ENCODE data around the gene NUTM2G. TPM values are rescaled to one million over a fixed set of nuclear protein-coding genes. Genes with fewer than 3 reads are reported as not detected.
"Not testable (repeated sequence)": the region's sequence is repeated elsewhere in the genome, so short reads cannot be mapped to it uniquely, and the experiment has no call there.

The NUTM2G gene
- total and polyA plus RNA-seq, 2 of the 4 experiments (the other 2 are of a cell fraction) = not detected

DNA sequence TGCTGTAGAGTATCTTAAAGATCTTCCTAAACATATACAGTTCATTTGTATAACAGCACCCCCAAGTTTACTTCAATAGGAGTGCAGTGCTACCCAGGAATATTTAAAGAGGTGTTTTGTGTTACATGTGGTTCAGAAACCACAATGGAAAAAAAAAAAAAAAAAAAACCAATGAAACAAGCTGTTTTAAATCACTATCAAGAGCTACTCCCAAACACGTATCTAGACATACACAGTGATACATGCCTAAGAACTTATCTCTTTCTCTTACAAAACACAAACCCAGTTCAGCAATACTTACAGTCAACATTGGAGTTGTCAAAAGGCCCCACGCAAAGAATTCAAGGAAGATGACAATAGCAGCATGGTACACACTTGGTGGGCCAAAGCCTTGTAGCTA lies 43.9 kb downstream of the NUTM2G start:
- BruUV-seq (replicated peaks); ATAC-seq (ENCODE audit: low read depth); H3K9ac ChIP-seq (ENCODE audit: low read depth, low read length); H2BK5ac ChIP-seq (ENCODE audit: low read depth, low read length, poor library complexity, severe bottlenecking); dilution Hi-C loops (cut with HindIII; ENCODE audit: low sequenced_read_pairs, unreplicated experiment); H3K56ac ChIP-seq (ENCODE audit: extremely low read depth, insufficient read depth, low read length); H3K4me2 ChIP-seq (ENCODE audit: low read depth, low read length); intact Hi-C loops (cut with micrococcal nuclease); H3K23ac ChIP-seq (ENCODE audit: low read depth, low read length); H4K5ac ChIP-seq (ENCODE audit: low read depth, low read length); H2BK15ac ChIP-seq (ENCODE audit: low read depth, low read length); DNase-seq; H3K4ac ChIP-seq (ENCODE audit: low read depth, low read length); H3K9me3 ChIP-seq (ENCODE audit: control insufficient read depth, insufficient read depth, low read length); H2BK120ac ChIP-seq (ENCODE audit: low read depth, low read length); H2BK20ac ChIP-seq (ENCODE audit: low read depth, low read length); CTCF ChIA-PET; POLR2A ChIA-PET (ENCODE audit: unreplicated experiment); H3K9me1 ChIP-seq (ENCODE audit: insufficient read depth, low read length); H4K91ac ChIP-seq (ENCODE audit: insufficient read depth, low read depth, low read length); H2AFZ ChIP-seq (replicated peaks; ENCODE audit: low read length, poor library complexity); H2AK9ac ChIP-seq (replicated peaks; ENCODE audit: low read depth, low read length, poor library complexity); H4K8ac ChIP-seq (ENCODE audit: low read depth in 2 of 2, low read length in 2 of 2); H3K4me1 ChIP-seq (ENCODE audit: control insufficient read depth, insufficient read depth, low read length); H3K27ac ChIP-seq (ENCODE audit: insufficient read depth, low read length); H3K4me3 ChIP-seq (ENCODE audit: insufficient read depth, low read depth, low read length); H3K36me3 ChIP-seq (ENCODE audit: control insufficient read depth, insufficient read depth, low read length); H3K18ac ChIP-seq (ENCODE audit: low read depth, low read length); H3K27me3 ChIP-seq (ENCODE audit: control insufficient read depth, insufficient read depth, low read length); H2AK5ac ChIP-seq (ENCODE audit: low read depth, low read length); H3K14ac ChIP-seq (replicated peaks; ENCODE audit: low read depth, low read length); in situ Hi-C loops (cut with MboI; ENCODE audit: low sequenced_read_pairs); H3K79me1 ChIP-seq (ENCODE audit: low read depth in 1 of 2, low read length in 2 of 2); H4K20me1 ChIP-seq (ENCODE audit: insufficient read depth, low read length): not testable (repeated sequence)
- no CpG with 5 or more reads among the region's 2 CpGs for WGBS, 2 experiments (ENCODE audit: extremely low coverage in 2 of 2, insufficient read length in 1 of 2)

DNA sequence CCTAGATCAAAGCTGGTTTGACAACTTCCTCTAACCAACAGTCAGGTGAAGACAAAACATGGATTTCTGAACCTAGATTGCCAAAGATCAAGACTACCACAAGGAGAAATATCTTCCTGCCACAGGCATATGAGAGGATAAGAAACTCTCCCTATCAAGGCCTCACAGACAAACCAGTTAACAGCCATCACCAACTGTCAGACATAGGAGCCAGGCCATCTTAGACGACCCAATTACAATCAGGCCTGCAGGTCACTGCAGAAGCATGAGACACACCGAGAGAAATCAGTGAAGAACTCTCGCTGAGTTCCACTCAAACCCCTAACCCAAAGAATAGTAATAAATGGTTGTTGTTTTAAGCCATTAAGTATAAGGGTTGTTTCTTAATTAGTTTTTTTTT lies 45.4 kb downstream of the NUTM2G start:
- H4K91ac ChIP-seq (ENCODE audit: insufficient read depth, low read depth, low read length); H3K9ac ChIP-seq (ENCODE audit: low read depth, low read length); H3K18ac ChIP-seq (ENCODE audit: low read depth, low read length); H4K8ac ChIP-seq (ENCODE audit: low read depth in 2 of 2, low read length in 2 of 2); BruUV-seq (replicated peaks); H2AFZ ChIP-seq (replicated peaks; ENCODE audit: low read length, poor library complexity); POLR2A ChIA-PET (ENCODE audit: unreplicated experiment); H3K4me3 ChIP-seq (ENCODE audit: insufficient read depth, low read depth, low read length); DNase-seq; H2BK15ac ChIP-seq (ENCODE audit: low read depth, low read length); H3K36me3 ChIP-seq (ENCODE audit: control insufficient read depth, insufficient read depth, low read length); H2AK5ac ChIP-seq (ENCODE audit: low read depth, low read length); H2AK9ac ChIP-seq (replicated peaks; ENCODE audit: low read depth, low read length, poor library complexity); H2BK20ac ChIP-seq (ENCODE audit: low read depth, low read length); H3K9me3 ChIP-seq (ENCODE audit: control insufficient read depth, insufficient read depth, low read length); H3K4me1 ChIP-seq (ENCODE audit: control insufficient read depth, insufficient read depth, low read length); H3K27me3 ChIP-seq (ENCODE audit: control insufficient read depth, insufficient read depth, low read length); H3K14ac ChIP-seq (replicated peaks; ENCODE audit: low read depth, low read length); H3K9me1 ChIP-seq (ENCODE audit: insufficient read depth, low read length); H3K4me2 ChIP-seq (ENCODE audit: low read depth, low read length); H3K23ac ChIP-seq (ENCODE audit: low read depth, low read length); CTCF ChIA-PET; dilution Hi-C loops (cut with HindIII; ENCODE audit: low sequenced_read_pairs, unreplicated experiment); H3K4ac ChIP-seq (ENCODE audit: low read depth, low read length); H3K56ac ChIP-seq (ENCODE audit: extremely low read depth, insufficient read depth, low read length); H4K5ac ChIP-seq (ENCODE audit: low read depth, low read length); intact Hi-C loops (cut with micrococcal nuclease); H4K20me1 ChIP-seq (ENCODE audit: insufficient read depth, low read length); H3K79me1 ChIP-seq (ENCODE audit: low read depth in 1 of 2, low read length in 2 of 2); H2BK5ac ChIP-seq (ENCODE audit: low read depth, low read length, poor library complexity, severe bottlenecking); H2BK120ac ChIP-seq (ENCODE audit: low read depth, low read length); H3K27ac ChIP-seq (ENCODE audit: insufficient read depth, low read length); ATAC-seq (ENCODE audit: low read depth); in situ Hi-C loops (cut with MboI; ENCODE audit: low sequenced_read_pairs): not testable (repeated sequence)
- no CpG with 5 or more reads among the region's 3 CpGs for WGBS, 2 experiments (ENCODE audit: extremely low coverage in 2 of 2, insufficient read length in 1 of 2)
